HEK293 (cell line): ENCODE measurements around the gene WAC.

ENCODE experiments used
- CTCF ChIP-seq: fragments of 450-650 bp; formaldehyde crosslinking; IDR thresholded peaks from 2 replicates; pipeline ENCODE4 v1.5.1; 2016; ENCODE audit warnings: missing biosample characterization, missing genetic modification characterization
- OVOL3 ChIP-seq: fragments of 450-650 bp; formaldehyde crosslinking; IDR thresholded peaks from 2 replicates; pipeline ENCODE4 v1.5.1; 2016; ENCODE audit warnings: missing biosample characterization, missing genetic modification characterization
- TCF7L2 ChIP-seq: IDR thresholded peaks from 2 replicates; pipeline ENCODE4 v1.6.1; 2011; ENCODE audit warnings: low read depth, mild to moderate bottlenecking, inconsistent platforms, low read length, moderate library complexity, borderline replicate concordance
- ZNF16 ChIP-seq: fragments of 450-650 bp; formaldehyde crosslinking; IDR thresholded peaks from 2 replicates; pipeline ENCODE4 v1.5.1; 2016; ENCODE audit warnings: low read depth, missing biosample characterization, missing genetic modification characterization
- ZNF274 ChIP-seq, 2 experiments: fragments of 200-500 bp in 1 of 2; fragments of 450-650 bp in 1 of 2; sonication (Bioruptor generic) in 1 of 2; formaldehyde crosslinking in 1 of 2; IDR thresholded peaks; 2 replicates each; pipeline versions ENCODE4 v1.5.1 to v1.6.1; 2014 to 2016; ENCODE audit warnings: borderline replicate concordance in 1 of 2, inconsistent platforms in 1 of 2, low read length in 1 of 2, missing biosample characterization in 1 of 2, missing genetic modification characterization in 1 of 2
- ZNF311 ChIP-seq: fragments of 450-650 bp; formaldehyde crosslinking; IDR thresholded peaks from 2 replicates; pipeline ENCODE4 v1.5.1; 2017; ENCODE audit warnings: missing biosample characterization, missing genetic modification characterization, borderline replicate concordance
- ZNF449 ChIP-seq: fragments of 450-650 bp; formaldehyde crosslinking; IDR thresholded peaks from 2 replicates; pipeline ENCODE4 v1.5.1; 2017; ENCODE audit warnings: missing biosample characterization, mild to moderate bottlenecking, missing genetic modification characterization, moderate library complexity
- ZNF610 ChIP-seq: fragments of 450-650 bp; formaldehyde crosslinking; IDR thresholded peaks from 2 replicates; pipeline ENCODE4 v1.5.1; 2016; ENCODE audit warnings: missing biosample characterization, missing genetic modification characterization, borderline replicate concordance
- ZNF768 ChIP-seq: fragments of 450-650 bp; formaldehyde crosslinking; IDR thresholded peaks from 2 replicates; pipeline ENCODE4 v1.5.1; 2018; ENCODE audit warnings: missing biosample characterization, mild to moderate bottlenecking, missing genetic modification characterization
- ZNF792 ChIP-seq: fragments of 450-650 bp; formaldehyde crosslinking; IDR thresholded peaks from 2 replicates; pipeline ENCODE4 v1.5.1; 2016; ENCODE audit warnings: missing biosample characterization, missing genetic modification characterization
- TF ChIP-seq, protein P1 (sequence below): fragments of 450-650 bp; formaldehyde crosslinking; IDR thresholded peaks from 2 replicates; pipeline ENCODE4 v1.5.1; 2016; ENCODE audit warnings: missing biosample characterization, missing genetic modification characterization
- TF ChIP-seq, protein P2 (sequence below): fragments of 450-650 bp; IDR thresholded peaks from 2 replicates; pipeline ENCODE4 v1.5.1; 2018; ENCODE audit warnings: missing biosample characterization, mild to moderate bottlenecking, missing genetic modification characterization

DNA sequence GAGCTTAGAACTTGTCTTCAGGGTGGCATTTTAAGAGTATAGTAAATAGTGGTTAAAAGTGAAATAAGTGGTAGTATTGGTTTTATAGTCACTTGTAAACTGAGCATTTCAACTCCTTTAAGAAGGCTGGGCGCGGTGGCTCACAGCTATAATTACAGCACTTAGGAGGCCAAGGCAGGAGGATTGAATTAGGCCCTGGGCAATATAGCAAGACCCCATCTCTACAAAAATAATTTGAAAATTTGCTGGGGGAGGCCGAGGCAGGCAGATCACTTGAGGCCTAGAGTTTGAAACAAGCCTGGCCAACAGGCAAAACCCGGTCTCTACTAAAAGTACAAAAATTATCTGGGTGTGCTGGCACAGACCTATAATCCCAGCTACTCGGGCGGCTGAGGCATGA is 80.0 kb downstream of the WAC start:
- TF ChIP-seq, protein P1, sequence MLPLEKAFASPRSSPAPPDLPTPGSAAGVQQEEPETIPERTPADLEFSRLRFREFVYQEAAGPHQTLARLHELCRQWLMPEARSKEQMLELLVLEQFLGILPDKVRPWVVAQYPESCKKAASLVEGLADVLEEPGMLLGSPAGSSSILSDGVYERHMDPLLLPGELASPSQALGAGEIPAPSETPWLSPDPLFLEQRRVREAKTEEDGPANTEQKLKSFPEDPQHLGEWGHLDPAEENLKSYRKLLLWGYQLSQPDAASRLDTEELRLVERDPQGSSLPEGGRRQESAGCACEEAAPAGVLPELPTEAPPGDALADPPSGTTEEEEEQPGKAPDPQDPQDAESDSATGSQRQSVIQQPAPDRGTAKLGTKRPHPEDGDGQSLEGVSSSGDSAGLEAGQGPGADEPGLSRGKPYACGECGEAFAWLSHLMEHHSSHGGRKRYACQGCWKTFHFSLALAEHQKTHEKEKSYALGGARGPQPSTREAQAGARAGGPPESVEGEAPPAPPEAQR: no peak
- TF ChIP-seq CTCF: no peak
- TF ChIP-seq ZNF768: no peak
- no peak for TF ChIP-seq OVOL3 (tag by site-specific recombination)
- TF ChIP-seq ZNF792 (tag by site-specific recombination): no peak
- no peak for TF ChIP-seq ZNF274 (IDR thresholded peaks at IDR 0.05; ENCODE audit: low read length)
- TF ChIP-seq ZNF274 (tag by site-specific recombination; IDR thresholded peaks at IDR 0.05; ENCODE audit: borderline replicate concordance): no peak
- no peak for TF ChIP-seq ZNF16 (tag by site-specific recombination)
- TF ChIP-seq ZNF449 (tag by site-specific recombination): no peak
- no peak for TF ChIP-seq ZNF610 (tag by site-specific recombination)
- TF ChIP-seq, protein P2, sequence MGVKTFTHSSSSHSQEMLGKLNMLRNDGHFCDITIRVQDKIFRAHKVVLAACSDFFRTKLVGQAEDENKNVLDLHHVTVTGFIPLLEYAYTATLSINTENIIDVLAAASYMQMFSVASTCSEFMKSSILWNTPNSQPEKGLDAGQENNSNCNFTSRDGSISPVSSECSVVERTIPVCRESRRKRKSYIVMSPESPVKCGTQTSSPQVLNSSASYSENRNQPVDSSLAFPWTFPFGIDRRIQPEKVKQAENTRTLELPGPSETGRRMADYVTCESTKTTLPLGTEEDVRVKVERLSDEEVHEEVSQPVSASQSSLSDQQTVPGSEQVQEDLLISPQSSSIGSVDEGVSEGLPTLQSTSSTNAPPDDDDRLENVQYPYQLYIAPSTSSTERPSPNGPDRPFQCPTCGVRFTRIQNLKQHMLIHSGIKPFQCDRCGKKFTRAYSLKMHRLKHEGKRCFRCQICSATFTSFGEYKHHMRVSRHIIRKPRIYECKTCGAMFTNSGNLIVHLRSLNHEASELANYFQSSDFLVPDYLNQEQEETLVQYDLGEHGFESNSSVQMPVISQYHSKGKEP (tag by site-specific recombination): no peak
- no peak for TF ChIP-seq ZNF311 (tag by site-specific recombination)
- no peak for TF ChIP-seq TCF7L2
